Lower lobe of right lung (tissue), 2 donors: ENCODE results near the gene YIF1B. TPM values are rescaled to one million over a fixed set of nuclear protein-coding genes. Genes with fewer than 3 reads are reported as not detected.

Source experiments
- ATAC-seq, 2 donors: fragments of 200-7000 bp; cut with Tn5 transposase; one replicate each; pipeline ENCODE4 v1.9.1; 2020 to 2022; ENCODE audit warnings: mild to moderate bottlenecking in 2 of 2, moderate library complexity in 2 of 2
- DNase-seq: peaks from one replicate; pipeline ENCODE4 v3.0.0-alpha.2; 2020
- H3K27ac ChIP-seq: fragments of 200-600 bp; one replicate; pipeline ENCODE4 v1.8.0; 2022
- H3K27me3 ChIP-seq: fragments of 200-600 bp; one replicate; pipeline ENCODE4 v1.8.0; 2022; ENCODE audit warnings: low read depth
- H3K36me3 ChIP-seq: fragments of 200-600 bp; one replicate; pipeline ENCODE4 v1.8.0; 2022; ENCODE audit warnings: mild to moderate bottlenecking
- H3K4me1 ChIP-seq: fragments of 200-600 bp; one replicate; pipeline ENCODE4 v1.8.0; 2022
- H3K4me3 ChIP-seq: fragments of 200-600 bp; one replicate; pipeline ENCODE4 v1.8.0; 2022; ENCODE audit warnings: mild to moderate bottlenecking
- H3K9me3 ChIP-seq: fragments of 200-600 bp; one replicate; pipeline ENCODE4 v1.8.0; 2022
- intact Hi-C: fragments of 100-400 bp; cut with DNase I; formaldehyde crosslinking; loops from one replicate; pipeline ENCODE4 v1.11.0; 2022
- total RNA-seq: library from RNA; stranded (reverse); fragmentation: NEBNext Ultra II Directional; extraction: Animal tissue kit (Norgen Biotek cat#: 25700); gene quantifications from one replicate; pipeline ENCODE4 v1.2.1, GENCODE V29; 2021
- TF ChIP-seq, protein P1 (sequence below): fragments of 200-600 bp; IDR thresholded peaks from one replicate; pipeline ENCODE4 v1.8.0; 2022; ENCODE audit warnings: antibody characterized with exemption, mild to moderate bottlenecking
- donor health status: DM: no; HTN: yes; CAD: no; lungs with severe emphysema.

The YIF1B gene
- total RNA-seq, 1 donor from 2014 or later = 38.9 TPM

DNA sequence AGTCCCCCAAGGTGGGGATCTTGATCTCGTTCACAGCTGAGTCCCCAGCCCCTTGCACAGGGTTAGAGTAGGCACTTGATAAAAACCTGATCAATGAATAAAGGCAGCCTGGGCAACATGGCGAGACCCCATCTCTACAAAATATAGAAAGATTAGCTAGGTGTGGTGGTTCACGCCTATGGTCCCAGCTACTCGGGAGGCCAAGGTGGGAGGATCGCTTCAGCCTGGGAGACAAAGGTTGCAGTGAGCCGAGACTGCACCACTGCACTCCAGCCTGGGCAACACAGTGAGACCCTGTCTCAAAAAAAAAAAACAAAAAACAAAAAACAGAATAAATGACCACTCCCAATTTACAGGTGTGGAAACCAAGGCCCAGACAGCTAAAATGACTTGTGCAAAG lies 4.8 kb downstream of the YIF1B start:
- Histone ChIP-seq H3K4me1 (peaks cover 11% of the 10 kb centered on the region), H3K9me3 (no peaks in the 10 kb centered on the region), H3K36me3 (peaks cover 28% of the 10 kb centered on the region), H3K4me3 (no peak overlapping the region), H3K27me3 (no peaks in the 10 kb centered on the region), H3K27ac (no peak overlapping the region)
- intact Hi-C loops = no loop called here
- ATAC-seq = no peak
- TF ChIP-seq, protein P1, sequence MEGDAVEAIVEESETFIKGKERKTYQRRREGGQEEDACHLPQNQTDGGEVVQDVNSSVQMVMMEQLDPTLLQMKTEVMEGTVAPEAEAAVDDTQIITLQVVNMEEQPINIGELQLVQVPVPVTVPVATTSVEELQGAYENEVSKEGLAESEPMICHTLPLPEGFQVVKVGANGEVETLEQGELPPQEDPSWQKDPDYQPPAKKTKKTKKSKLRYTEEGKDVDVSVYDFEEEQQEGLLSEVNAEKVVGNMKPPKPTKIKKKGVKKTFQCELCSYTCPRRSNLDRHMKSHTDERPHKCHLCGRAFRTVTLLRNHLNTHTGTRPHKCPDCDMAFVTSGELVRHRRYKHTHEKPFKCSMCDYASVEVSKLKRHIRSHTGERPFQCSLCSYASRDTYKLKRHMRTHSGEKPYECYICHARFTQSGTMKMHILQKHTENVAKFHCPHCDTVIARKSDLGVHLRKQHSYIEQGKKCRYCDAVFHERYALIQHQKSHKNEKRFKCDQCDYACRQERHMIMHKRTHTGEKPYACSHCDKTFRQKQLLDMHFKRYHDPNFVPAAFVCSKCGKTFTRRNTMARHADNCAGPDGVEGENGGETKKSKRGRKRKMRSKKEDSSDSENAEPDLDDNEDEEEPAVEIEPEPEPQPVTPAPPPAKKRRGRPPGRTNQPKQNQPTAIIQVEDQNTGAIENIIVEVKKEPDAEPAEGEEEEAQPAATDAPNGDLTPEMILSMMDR = no peak
- no peak for DNase-seq

DNA sequence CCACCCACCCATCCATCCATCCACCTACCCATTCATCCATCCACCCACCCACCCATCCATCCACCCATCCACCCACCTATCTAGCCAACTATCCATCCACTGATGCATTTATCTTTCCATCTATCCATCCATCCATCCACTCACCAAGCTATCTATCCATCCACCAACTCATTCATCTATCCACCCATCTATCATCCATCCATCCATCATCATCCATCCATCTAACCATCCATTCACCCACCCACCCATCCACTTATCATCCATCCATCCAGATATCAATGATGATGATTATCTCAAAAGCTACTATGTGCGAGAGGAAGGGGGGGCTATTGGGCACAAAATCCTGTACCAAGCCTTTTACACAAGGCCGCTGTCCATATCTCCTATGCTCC lies 5.5 kb downstream of the YIF1B start:
- intact Hi-C loops = no loop called here
- DNase-seq = no peak
- H3K4me1 ChIP-seq = peaks cover 13% of the 10 kb centered on the region
- H3K36me3 ChIP-seq = peaks cover 32% of the 10 kb centered on the region
- no peak for ATAC-seq
- no peak overlapping the region for H3K27ac ChIP-seq
- no peak overlapping the region for H3K4me3 ChIP-seq
- TF ChIP-seq, protein P1 = no peak
- H3K27me3 ChIP-seq = no peaks in the 10 kb centered on the region
- no peaks in the 10 kb centered on the region for H3K9me3 ChIP-seq

GRCh38 chr19:38309615-38310278 lies 6.0 kb downstream of the YIF1B start:
- no peaks in the 10 kb centered on the region for H3K9me3 ChIP-seq
- intact Hi-C loops = no loop called here
- no peak for DNase-seq
- H3K27ac ChIP-seq = no peak overlapping the region
- H3K4me3 ChIP-seq = no peak overlapping the region
- H3K27me3 ChIP-seq = no peaks in the 10 kb centered on the region
- H3K36me3 ChIP-seq = peaks cover 36% of the 10 kb centered on the region
- TF ChIP-seq, protein P1 = no peak
- no peak for ATAC-seq
- peaks cover 9% of the 10 kb centered on the region for H3K4me1 ChIP-seq

- H3K4me1 ChIP-seq = peaks cover 11% of the 10 kb centered on the region
- peaks cover 36% of the 10 kb centered on the region for H3K36me3 ChIP-seq
- DNase-seq (no peak), ATAC-seq (no peak)
- TF ChIP-seq, protein P1 = no peak
- H3K27ac ChIP-seq = no peak overlapping the region
- H3K27me3 ChIP-seq = no peaks in the 10 kb centered on the region
- intact Hi-C loops = no loop called here
- no peak overlapping the region for H3K4me3 ChIP-seq
- H3K9me3 ChIP-seq = no peaks in the 10 kb centered on the region
Measured at GRCh38 chr19:38308926-38309614, 6.7 kb downstream of the YIF1B start.

DNA sequence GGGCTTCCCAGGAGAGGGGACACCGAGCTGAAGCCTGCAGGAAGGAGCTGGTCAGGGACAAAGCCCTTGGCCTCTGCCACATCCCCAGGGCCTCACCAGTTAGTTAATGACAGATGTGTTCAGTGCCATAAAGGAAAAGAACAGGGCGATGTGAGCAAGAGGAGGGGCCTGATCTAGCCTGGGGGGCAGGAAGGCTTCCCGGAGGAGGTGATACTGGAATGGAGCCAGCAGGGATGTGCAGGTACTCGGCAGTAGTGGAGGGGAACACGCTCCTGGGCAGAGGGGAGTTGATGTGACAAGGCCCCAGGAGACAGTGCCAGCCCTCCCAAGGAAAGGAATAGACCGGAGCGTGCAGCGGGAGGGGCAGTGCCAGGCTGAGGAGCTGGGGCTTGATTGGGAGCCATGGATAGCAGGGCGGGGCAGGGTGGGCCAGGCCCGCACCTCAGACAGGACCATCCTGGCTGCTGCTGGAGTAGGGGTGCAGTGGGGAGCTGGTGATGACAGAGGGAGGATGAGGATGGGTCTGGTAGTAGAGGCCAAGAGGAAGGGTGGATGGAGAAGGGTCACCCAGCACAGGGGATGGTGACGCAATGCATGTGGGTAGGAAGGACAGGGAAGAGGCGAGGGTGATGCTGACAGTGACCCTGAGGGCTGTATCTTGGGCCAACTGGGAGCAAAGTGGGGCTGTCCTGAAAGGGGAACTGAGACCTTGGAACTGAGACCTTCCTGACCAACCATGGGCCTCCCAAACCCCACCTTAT lies 7.6 kb downstream of the YIF1B start:
- no peak for ATAC-seq
- Histone ChIP-seq H3K4me3 (no peak overlapping the region), H3K4me1 (peaks cover 18% of the 10 kb centered on the region), H3K27ac (no peak overlapping the region), H3K36me3 (peaks cover 36% of the 10 kb centered on the region), H3K27me3 (no peaks in the 10 kb centered on the region), H3K9me3 (no peaks in the 10 kb centered on the region)
- DNase-seq = no peak
- intact Hi-C loops = no loop called here
- TF ChIP-seq, protein P1 = no peak
